HepG2 (cell line): Measurements from ENCODE around the gene STX4. TPM values are rescaled to one million over a fixed set of nuclear protein-coding genes. Genes with fewer than 3 reads are reported as not detected.

Source experiments
- ATAC-seq: fragments of 200-7000 bp; cut with Tn5 transposase; 3 replicates; pipeline ENCODE4 v1.9.1; 2020; ENCODE audit warnings: mild to moderate bottlenecking, moderate library complexity
- BruUV-seq: library from RNA; stranded (reverse); fragments of 400-500 nt; replicated peaks from 2 replicates; lab custom pipeline; 2021; lab: Mats Ljungman, UMichigan
- CTCF ChIA-PET: fragments of 300-600 bp; formaldehyde crosslinking; extraction: SDS; loops from one replicate; lab custom pipeline; 2021; ENCODE audit warnings: low total read pairs, inconsistent platforms, low intra/inter-chr PET ratio; lab: Yijun Ruan, JAX
- POLR2A ChIA-PET: fragments of 350-600 bp; sonication (Branson Sonifier 250); formaldehyde crosslinking; loops from one replicate; lab custom pipeline; 2020; ENCODE audit warnings: antibody characterized with exemption, inconsistent platforms; lab: Yijun Ruan, JAX
- DNase-seq: peaks from one replicate; pipeline ENCODE4 v3.0.0-alpha.2; 2015; ENCODE audit warnings: low spot score
- FAIRE-seq: peaks from 3 replicates; lab custom pipeline; 2011; peaks lifted over from hg19 to GRCh38; lab: Jason Lieb, UNC
- H2AFZ ChIP-seq: one replicate; pipeline ENCODE4 v1.6.1; 2011; ENCODE audit warnings: low read length, inconsistent platforms
- H3K27ac ChIP-seq: fragments of 300-600 bp; 3 replicates; pipeline ENCODE4 v1.8.0; 2011; ENCODE audit warnings: mixed run types, mild to moderate bottlenecking, mixed read lengths, low read length, inconsistent platforms; ENCODE audit not compliant: insufficient read depth; ENCODE audit errors: extremely low read length
- H3K27me3 ChIP-seq, 2 experiments: fragments of 200-600 bp in 1 of 2; 2 replicates in 1 of 2; 3 replicates in 1 of 2; pipeline versions ENCODE4 v1.6.0 to v1.8.0; 2011; ENCODE audit warnings: low read length in 2 of 2, mild to moderate bottlenecking in 2 of 2, moderate library complexity in 2 of 2, inconsistent platforms in 1 of 2; ENCODE audit not compliant: insufficient read depth in 2 of 2, control insufficient read depth in 1 of 2
- H3K36me3 ChIP-seq, 2 experiments: fragments of 200-600 bp in 1 of 2; replicated peaks in 1 of 2; 2 replicates in 1 of 2; 3 replicates in 1 of 2; pipeline versions ENCODE4 v1.5.1 to v1.8.0; 2011; ENCODE audit warnings: low read length in 2 of 2, inconsistent platforms in 1 of 2; ENCODE audit not compliant: insufficient read depth in 2 of 2, control insufficient read depth in 1 of 2
- H3K4me1 ChIP-seq: 2 replicates; pipeline ENCODE4 v1.5.1; 2012; ENCODE audit warnings: low read length, inconsistent platforms; ENCODE audit not compliant: insufficient read depth
- H3K4me2 ChIP-seq: 2 replicates; pipeline ENCODE4 v1.6.0; 2011; ENCODE audit warnings: low read depth, low read length, inconsistent platforms
- H3K4me3 ChIP-seq, 3 experiments: fragments of 200-600 bp in 1 of 3; sonication (generic), shearing (Covaris generic) in 1 of 3; replicated peaks in 1 of 3; 2 replicates each; pipeline ENCODE4 v1.5.1; 2011 to 2016; ENCODE audit warnings: low read length in 3 of 3, inconsistent platforms in 2 of 3, low read depth in 2 of 3, mild to moderate bottlenecking in 2 of 3, control low read depth in 1 of 3, mixed read lengths in 1 of 3; ENCODE audit not compliant: insufficient read depth in 1 of 3
- H3K79me2 ChIP-seq: one replicate; pipeline ENCODE4 v1.6.1; 2011; ENCODE audit warnings: low read length, inconsistent platforms; ENCODE audit not compliant: insufficient read depth
- H3K9ac ChIP-seq: 2 replicates; pipeline ENCODE4 v1.6.0; 2011; ENCODE audit warnings: mild to moderate bottlenecking, low read depth, low read length, inconsistent platforms; ENCODE audit not compliant: insufficient read depth
- H3K9me3 ChIP-seq: 2 replicates; pipeline ENCODE4 v1.5.1; 2012; ENCODE audit warnings: mild to moderate bottlenecking, low read length
- H4K20me1 ChIP-seq: 2 replicates; pipeline ENCODE4 v1.6.0; 2011; ENCODE audit warnings: inconsistent platforms, mild to moderate bottlenecking, low read length, moderate library complexity; ENCODE audit not compliant: insufficient read depth
- MAZ ChIP-seq, 2 experiments: sonication (generic) in 1 of 2; formaldehyde crosslinking in 1 of 2; IDR thresholded peaks; 2 replicates each; pipeline versions ENCODE4 v1.5.0 to v1.6.1; 2012 to 2020; ENCODE audit warnings: low read depth in 2 of 2, mild to moderate bottlenecking in 2 of 2, borderline replicate concordance in 1 of 2, improper control_type of control experiment in 1 of 2, low read length in 1 of 2, missing genetic modification reagents in 1 of 2, moderate library complexity in 1 of 2
- MTA3 ChIP-seq: sonication (generic); formaldehyde crosslinking; IDR thresholded peaks from 2 replicates; pipeline ENCODE4 v1.4.0; 2020; ENCODE audit warnings: missing genetic modification reagents
- RERE ChIP-seq: IDR thresholded peaks from 2 replicates; pipeline ENCODE4 v1.6.1; 2016; ENCODE audit warnings: low read depth, missing genetic modification reagents, missing compliant biosample characterization
- TIGD3 ChIP-seq: sonication (generic); formaldehyde crosslinking; IDR thresholded peaks from 2 replicates; pipeline ENCODE4 v1.5.1; 2020; ENCODE audit warnings: mild to moderate bottlenecking, missing genetic modification reagents, borderline replicate concordance
- ZBTB43 ChIP-seq: sonication (generic); formaldehyde crosslinking; conservative IDR thresholded peaks from 2 replicates; pipeline ENCODE4 v1.4.0; 2020; ENCODE audit warnings: missing genetic modification reagents
- ZNF225 ChIP-seq: sonication (generic); formaldehyde crosslinking; IDR thresholded peaks from 2 replicates; pipeline ENCODE4 v1.4.0; 2020; ENCODE audit warnings: mild to moderate bottlenecking, missing genetic modification reagents
- ZNF710 ChIP-seq: sonication (generic); formaldehyde crosslinking; IDR thresholded peaks from 2 replicates; pipeline ENCODE4 v1.5.0; 2020; ENCODE audit warnings: mild to moderate bottlenecking, missing genetic modification reagents, borderline replicate concordance
- ZSCAN25 ChIP-seq: sonication (generic); formaldehyde crosslinking; IDR thresholded peaks from 2 replicates; pipeline ENCODE4 v1.8.0; 2022; ENCODE audit warnings: mild to moderate bottlenecking, missing genetic modification reagents
- WGBS: methylation state at CpG from one replicate; pipeline ENCODE4 v1.1.6; 2017; ENCODE audit warnings: low lambda C conversion rate; 5-methylcytosine and 5-hydroxymethylcytosine counted together
- in situ Hi-C: cut with HindIII; loops from 2 replicates; pipeline ENCODE4 v1.10.0; 2017; ENCODE audit warnings: low pct_unique_long_range_greater_than_20kb; ENCODE audit not compliant: extremely low pct_ligation_motif_present
- intact Hi-C: fragments of 100-400 bp; cut with micrococcal nuclease; formaldehyde crosslinking; loops from one replicate; pipeline ENCODE4 v1.10.0; 2022; ENCODE audit not compliant: unreplicated experiment
- polyA plus RNA-seq, 8 experiments: library from polyadenylated mRNA; depleted of rRNA in 3 of 8; stranded (reverse) in 7 of 8; unstranded in 1 of 8; fragments of >200 nt; fragmentation: Illumina TruSeq in 4 of 8; extraction: Trizol in 4 of 8; gene quantifications; 2 replicates each; pipeline versions ENCODE4 v1.2.1 to v1.2.3, GENCODE V29; 2011 to 2016; ENCODE audit warnings: low read depth in 4 of 8, missing spikeins in 1 of 8, mixed read lengths in 1 of 8; ENCODE audit not compliant: insufficient read depth in 1 of 8
- total RNA-seq, 5 experiments: library from RNA; depleted of rRNA; stranded (reverse); fragments of >200 nt; fragmentation: Illumina TruSeq; extraction: Trizol; gene quantifications; 2 replicates each; pipeline ENCODE4 v1.2.3, GENCODE V29; 2016; ENCODE audit warnings: low read depth in 1 of 5
- TF ChIP-seq, protein P1 (sequence below): sonication (generic); formaldehyde crosslinking; IDR thresholded peaks from 2 replicates; pipeline ENCODE4 v1.5.0; 2020; ENCODE audit warnings: missing genetic modification reagents

The STX4 gene
- total and polyA plus RNA-seq, 2 of the 13 experiments (the other 11 are each of a cell fraction or from before 2014, with no cell fraction given): 29.2 to 34.6 TPM

- no peak for TF ChIP-seq TIGD3 (CRISPR knock-in tag)
Measured at GRCh38 chr16:31005350-31006085, 27.8 kb upstream of the STX4 start (continued).

DNA sequence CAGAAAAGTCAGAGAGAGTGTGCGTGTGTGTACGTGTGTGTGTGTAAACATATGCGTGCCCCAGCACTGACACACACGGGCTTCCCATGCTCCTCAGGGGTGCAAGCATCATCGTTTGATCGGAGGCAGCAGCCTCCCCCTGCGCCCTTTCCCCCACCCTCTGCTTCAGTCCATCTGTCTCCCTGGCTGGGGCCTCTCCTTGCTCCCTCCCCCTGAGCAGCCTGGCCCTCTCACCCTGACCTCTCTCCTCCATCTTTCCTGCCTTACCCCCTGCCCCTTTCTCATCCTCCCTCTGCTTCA lies 27.3 kb upstream of the STX4 start:
- in situ Hi-C loops (no loop called here), intact Hi-C loops (no loop called here)
- Histone ChIP-seq H3K4me1 (peaks cover 71% of the 10 kb centered on the region), H4K20me1 (no peaks in the 10 kb centered on the region), H3K4me2 (peak overlapping the region; percentile 45; the same call in 1 of the 2 replicates), H3K9ac (no peak overlapping the region), H3K36me3 (no peaks in the 10 kb centered on the region), H3K27me3 (peaks cover 6 to 18% of the 10 kb centered on the region in 2 experiments), H3K27ac (no peak overlapping the region), H2AFZ (no peak overlapping the region), H3K4me3 (peak overlapping the region in 1 of 3 experiments; percentile 31; a peak in 1 of 6 replicates), H3K79me2 (no peaks in the 10 kb centered on the region), H3K9me3 (no peaks in the 10 kb centered on the region)
- BruUV-seq: no TSS peak
- ChIA-PET POLR2A (interaction anchor here (1.9 kb wide), 1 partner anchor 9 kb away, joined by 5 read pairs; no protein-coding TSS in a partner anchor), CTCF (no interaction called here)
- 19% methylated on average over 6 of the region's 7 CpGs for WGBS
- DNase-seq: no peak
- no peak for FAIRE-seq
- no peak for ATAC-seq
- TF ChIP-seq MAZ (IDR thresholded peaks at IDR 0.05; ENCODE audit: borderline replicate concordance, low read depth, low read length) (no peak), MAZ (CRISPR knock-in tag; IDR thresholded peaks at IDR 0.05; ENCODE audit: low read depth) (no peak), ZSCAN25 (CRISPR knock-in tag) (0 out of 2 replicates have a peak, but pooled peaks have one; percentile 82), MTA3 (CRISPR knock-in tag) (no peak), RERE (CRISPR knock-in tag) (no peak), ZNF710 (CRISPR knock-in tag) (no peak), ZBTB43 (CRISPR knock-in tag) (0 out of 2 replicates have a peak, but pooled peaks have one; percentile 24), ZNF225 (CRISPR knock-in tag) (no peak)
- TF ChIP-seq, protein P1, sequence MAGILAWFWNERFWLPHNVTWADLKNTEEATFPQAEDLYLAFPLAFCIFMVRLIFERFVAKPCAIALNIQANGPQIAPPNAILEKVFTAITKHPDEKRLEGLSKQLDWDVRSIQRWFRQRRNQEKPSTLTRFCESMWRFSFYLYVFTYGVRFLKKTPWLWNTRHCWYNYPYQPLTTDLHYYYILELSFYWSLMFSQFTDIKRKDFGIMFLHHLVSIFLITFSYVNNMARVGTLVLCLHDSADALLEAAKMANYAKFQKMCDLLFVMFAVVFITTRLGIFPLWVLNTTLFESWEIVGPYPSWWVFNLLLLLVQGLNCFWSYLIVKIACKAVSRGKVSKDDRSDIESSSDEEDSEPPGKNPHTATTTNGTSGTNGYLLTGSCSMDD: no peak
